HCEC 1CT (cell line): ENCODE data around the gene DENND5B.
"Not testable (repeated sequence)": the region's sequence is repeated elsewhere in the genome, so short reads cannot be mapped to it uniquely, and the experiment has no call there.

ENCODE experiments used
- DNase-seq: peaks from one replicate; pipeline ENCODE4 v3.0.0-alpha.2; 2017

DENND5B gene

DNA sequence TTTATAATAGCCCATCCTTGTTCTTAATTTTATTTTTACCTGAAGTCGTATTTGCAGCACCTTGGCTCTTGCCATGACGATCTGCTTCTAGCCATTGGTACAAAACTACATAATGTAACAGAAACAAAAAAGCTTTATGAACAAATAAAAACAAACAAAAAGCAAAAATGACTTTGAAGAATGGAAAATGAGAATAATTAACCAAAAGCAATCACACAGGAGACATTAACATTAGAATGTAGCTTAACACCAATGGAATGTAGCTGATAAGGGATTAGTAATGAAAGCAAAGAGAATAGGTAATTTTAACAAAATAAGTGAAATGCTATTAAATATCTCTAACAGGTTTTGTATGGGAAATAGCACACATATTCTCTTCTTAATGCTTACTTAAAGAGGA lies 91.4 kb downstream of the DENND5B start:
- DNase-seq = no peak

DNA sequence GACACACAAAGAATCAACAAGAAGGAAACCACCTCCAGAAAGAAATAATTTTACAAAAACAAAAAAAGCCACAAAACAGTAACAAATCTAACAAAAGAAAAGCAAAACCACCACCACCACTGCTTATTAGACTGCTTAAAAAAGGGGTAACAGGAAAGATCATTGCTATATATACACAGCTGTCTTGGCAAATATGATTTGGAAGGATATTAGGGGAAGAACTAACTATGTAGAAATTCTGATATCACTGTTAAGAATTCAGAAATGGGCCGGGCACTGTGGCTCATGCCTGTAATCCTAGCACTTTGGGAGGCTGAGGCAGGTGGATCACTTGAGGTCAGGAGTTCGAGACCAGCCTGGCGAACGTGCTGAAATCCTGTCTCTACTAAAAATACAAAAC lies 92.5 kb downstream of the DENND5B start:
- no peak for DNase-seq

- peak; percentile 25 for DNase-seq
Measured at GRCh38 chr12:31496257-31496656, 94.7 kb downstream of the DENND5B start.

DNA sequence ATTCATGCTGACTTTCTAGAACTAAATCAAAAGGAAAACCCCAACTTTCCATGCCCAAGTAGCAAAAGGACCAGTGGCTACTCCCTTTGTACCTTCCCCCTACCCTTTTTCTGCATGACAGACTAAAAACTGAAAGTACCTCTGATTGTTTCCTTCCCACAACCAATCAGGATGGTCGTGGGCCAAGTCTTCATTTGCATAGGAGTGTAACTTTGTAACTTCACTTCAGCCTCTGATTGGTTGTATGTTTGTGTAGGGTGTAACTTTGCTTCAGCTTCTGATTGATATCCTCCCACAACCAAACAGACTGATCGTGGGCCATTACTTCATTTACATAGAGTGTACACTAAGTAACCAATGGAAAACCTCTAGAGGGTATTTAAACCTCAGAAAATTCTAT lies 96.5 kb downstream of the DENND5B start:
- no peak for DNase-seq

DNA sequence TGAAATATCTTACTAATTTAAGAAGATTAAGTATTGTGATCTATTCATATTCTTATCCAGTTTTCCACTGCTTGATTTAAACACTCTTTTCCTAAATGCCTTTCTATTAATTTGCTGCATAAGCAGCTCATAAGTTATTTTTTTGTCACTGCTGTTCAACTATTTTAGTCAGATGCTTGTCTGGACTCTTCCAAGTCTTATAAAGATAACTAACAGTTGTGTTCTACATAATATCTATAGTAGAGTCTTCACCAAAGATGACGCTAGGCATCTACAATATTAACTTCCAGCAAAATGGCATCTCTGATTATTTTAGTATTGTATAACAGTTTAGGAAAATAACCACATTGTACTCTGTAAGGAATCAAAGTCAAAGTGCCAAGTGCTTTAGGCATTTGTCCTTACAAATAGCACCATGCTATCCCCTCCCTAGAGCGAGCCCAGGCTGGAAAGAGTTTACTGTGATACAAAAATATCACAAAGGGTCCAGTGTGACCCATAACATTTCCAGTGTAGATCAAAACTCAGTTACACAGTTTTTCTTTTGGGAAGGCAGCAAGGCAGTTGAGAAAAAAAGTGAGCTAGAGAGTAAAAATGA lies 98.2 kb downstream of the DENND5B start:
- no peak for DNase-seq

DNA sequence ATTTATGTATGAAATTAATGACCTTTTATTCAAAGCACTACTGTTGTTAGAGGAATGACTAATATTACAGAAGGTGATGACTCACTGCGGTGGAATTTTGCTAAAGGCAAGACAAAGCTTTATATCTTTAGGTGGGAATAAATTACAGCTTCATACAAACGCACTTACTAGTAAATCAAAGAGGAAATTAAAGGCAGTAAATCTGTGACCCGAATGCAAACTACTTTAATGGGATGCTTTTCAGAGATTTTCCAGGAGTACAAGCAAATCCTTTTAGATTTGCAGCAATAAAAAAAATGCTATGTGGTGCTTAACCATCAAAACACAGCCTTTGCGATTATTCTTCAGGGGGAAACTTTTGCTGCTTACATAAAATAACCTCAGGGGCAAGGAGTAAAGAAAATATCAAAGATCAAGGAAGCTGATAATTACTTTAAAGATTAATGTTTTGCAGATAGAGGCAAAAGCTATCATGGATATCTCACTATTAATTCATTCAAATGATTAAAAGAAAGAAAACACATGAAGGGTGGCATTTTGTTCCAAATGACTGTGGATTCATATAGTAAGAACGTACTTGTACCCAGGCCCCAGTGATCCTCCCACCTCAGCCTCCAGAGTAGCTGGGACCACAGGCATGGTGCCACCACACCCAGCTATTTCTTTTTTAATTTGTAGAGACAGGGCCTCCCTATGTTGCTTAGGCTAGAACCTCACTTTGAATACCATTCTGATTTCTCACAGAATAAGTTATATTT lies 98.9 kb downstream of the DENND5B start:
- DNase-seq = peak; percentile 82

DNA sequence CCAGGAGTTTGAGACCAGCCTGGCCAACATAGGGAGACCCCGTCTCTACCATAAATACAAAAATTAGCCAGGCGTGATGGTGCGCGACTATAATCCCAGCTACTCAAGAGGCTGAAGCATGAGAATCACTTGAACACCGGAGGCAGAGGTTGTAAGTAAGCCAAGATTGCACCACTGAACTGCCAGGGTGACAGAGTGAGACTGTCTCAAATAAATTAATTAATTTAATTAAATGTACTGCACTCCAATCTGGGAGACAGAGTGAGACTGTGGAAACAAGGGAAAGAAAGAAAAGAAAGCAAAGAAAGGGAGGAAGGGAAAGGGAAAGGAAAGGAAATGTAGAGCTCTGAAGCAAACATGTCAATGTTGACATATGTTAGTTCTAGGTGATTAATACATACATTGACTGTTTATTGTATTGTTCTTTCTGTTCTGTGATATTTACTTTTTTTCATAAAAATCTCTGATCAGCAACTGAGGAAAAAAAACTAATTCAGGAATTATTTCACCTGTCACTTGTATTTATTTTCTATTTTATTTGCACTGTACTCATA lies 99.6 kb downstream of the DENND5B start:
- no peak for DNase-seq

GRCh38 chr12:31488737-31489338 lies 102.1 kb downstream of the DENND5B start:
- no peak for DNase-seq

GRCh38 chr12:31485571-31485970 lies 105.4 kb downstream of the DENND5B start:
- no peak for DNase-seq

DNA sequence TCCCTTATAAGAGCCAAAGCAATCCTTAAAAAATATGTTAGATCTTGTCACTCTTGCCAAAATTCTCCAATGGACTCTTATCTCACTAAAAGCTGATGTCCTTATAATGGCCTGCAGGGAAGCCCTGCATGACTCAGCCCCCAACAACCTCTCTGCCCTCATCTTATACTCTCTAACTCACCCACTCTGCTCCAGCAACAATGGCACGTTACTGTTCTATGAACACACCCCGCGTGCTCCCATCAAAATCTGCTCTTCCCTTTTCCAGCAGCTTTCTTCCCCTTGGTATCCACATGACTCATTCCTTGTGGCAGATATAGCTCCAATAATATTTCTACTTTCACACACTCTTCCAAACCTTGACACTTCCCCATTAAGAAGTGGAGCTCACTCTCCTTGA lies 108.1 kb downstream of the DENND5B start:
- no peak for DNase-seq

GRCh38 chr12:31481415-31481814 lies 109.5 kb downstream of the DENND5B start:
- DNase-seq = no peak

- no peak for DNase-seq
Measured at GRCh38 chr12:31479516-31480210, 111.3 kb downstream of the DENND5B start.

- no peak for DNase-seq
Measured at GRCh38 chr12:31478898-31479297, 112.0 kb downstream of the DENND5B start.

DNA sequence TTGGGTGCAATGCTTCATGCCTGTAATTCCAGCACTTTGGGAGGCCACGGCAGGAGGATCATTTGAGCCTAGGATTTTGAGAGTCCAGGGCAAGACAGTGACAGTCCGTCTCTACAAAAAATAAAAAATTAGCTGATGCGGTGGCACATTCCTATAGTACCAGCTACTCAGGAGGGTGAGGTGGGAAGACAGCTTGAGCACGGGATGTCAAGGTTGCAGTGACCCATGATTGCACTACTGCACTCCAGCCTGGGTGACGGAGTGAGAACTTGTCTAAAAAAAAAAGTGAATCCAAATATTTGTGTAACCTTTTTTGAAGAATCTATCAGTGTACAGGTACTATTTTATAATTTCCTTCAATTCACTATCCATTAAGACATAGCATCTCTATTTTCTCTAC lies 112.5 kb downstream of the DENND5B start:
- DNase-seq = no peak

DNA sequence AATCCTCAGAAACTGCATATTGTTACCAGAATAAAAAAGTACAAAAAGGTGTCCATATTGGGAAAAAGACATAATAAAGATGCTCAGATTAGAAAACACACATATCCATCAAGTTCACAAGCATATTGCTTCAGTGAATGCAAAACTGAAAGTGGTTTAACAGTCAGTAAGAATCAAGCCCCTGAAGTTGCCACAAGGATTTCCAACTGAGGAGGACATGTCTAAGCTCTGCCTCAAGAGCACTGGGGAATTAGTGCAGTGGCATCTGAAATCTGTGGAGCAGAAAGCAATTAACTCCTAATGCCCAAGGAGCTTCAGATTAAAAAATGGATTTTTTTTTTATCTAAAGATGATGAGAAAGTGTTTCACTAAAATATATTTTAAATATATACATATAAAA lies 113.2 kb downstream of the DENND5B start:
- no peak for DNase-seq

DNA sequence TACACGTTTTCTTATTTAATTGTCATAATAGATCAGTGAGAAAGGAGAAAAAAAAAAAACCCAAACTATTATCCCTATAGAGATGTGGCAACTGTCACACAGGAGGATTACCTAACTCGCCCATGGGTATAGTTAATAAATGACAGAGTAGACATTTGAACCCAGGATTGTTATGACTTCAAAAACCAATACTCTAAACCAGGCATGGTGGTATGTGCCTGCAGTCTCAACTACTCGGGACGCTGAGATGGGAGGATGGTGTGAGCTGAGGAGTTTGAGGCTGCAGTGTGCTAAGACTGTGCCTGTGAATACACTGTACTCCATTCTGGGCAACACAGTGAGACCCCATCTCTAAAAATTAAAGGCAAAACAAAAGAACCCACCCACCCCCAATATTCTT lies 114.5 kb downstream of the DENND5B start:
- DNase-seq = no peak

- not testable (repeated sequence) for DNase-seq
Measured at GRCh38 chr12:31475610-31476009, 115.3 kb downstream of the DENND5B start.

- no peak for DNase-seq
Measured at GRCh38 chr12:31474751-31475150, 116.2 kb downstream of the DENND5B start.

DNA sequence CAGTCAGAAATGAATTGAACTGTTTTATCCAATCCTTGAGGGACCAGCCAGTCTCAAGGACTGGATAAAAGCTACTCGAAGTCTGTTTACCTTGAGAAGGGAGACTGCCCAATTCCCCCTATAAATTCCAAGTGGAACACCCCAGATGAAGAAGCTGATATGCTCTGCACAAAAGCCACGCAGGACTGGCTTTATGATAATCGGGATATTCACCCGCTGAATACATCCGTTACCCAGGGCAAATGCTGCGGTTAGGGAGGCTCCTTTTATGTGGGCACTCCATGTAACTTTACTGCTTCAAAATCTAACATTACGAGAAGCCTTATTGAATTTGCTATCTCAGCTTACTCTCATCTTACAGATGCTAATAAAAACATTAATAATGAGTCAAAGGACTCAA lies 119.1 kb downstream of the DENND5B start:
- no peak for DNase-seq

- no peak for DNase-seq
Measured at GRCh38 chr12:31471051-31471450, 119.9 kb downstream of the DENND5B start.

DNA sequence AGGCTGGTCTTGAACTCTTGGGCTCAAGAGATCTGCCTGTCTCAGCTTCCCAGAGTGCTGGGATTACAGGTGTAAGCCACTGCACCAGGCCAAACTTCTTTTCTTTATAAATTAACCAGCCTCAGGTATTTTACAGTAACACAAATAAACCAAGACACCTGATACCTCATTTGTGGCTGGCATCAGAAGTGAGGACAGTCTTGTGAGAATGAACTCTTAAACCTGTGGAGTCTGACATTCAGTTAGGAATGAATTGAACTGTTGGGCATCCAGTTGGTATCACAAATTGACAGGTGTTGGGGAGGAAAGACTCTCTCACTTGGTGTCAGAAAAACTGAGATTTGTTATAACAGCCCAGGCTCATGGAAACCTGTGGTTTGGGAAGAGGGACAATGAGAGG lies 120.5 kb downstream of the DENND5B start:
- DNase-seq = no peak

- DNase-seq = peak; percentile 22
Measured at GRCh38 chr12:31466768-31467167, 124.2 kb downstream of the DENND5B start.

GRCh38 chr12:31465002-31465401 lies 125.9 kb downstream of the DENND5B start:
- DNase-seq = no peak

DNA sequence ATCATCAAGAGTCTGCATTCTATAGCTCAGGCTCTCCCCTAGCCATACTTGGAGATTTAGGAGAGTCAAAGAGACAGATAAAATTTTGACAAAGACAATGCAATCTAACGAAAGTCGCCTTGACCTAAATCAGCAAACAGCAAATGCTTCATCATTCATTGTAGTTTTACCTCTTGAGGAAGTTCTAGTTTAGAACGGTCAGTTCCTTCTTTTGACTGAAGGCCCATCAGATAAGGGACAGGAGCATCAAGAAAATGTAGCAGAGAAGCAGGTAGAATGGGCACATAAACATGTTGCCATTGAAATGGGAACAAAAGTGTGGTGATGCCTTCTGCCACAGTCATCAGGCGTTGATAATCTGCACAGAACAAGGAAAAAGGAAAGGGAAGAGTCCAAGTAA lies 130.9 kb downstream of the DENND5B start:
- DNase-seq = no peak
